NAMALWA (cell line): Measurements from ENCODE around the gene STXBP4.

Experiments used
- DNase-seq: peaks from one replicate; pipeline ENCODE4 v3.0.0-alpha.2; 2015; ENCODE audit warnings: low spot score

The STXBP4 gene

GRCh38 chr17:54971147-54971546 is 2.6 kb downstream of the STXBP4 start:
- no peak for DNase-seq

GRCh38 chr17:54971901-54972300 is 3.3 kb downstream of the STXBP4 start:
- DNase-seq, result no peak

- DNase-seq, result no peak
These were observed 4.0 kb downstream of the STXBP4 start for GRCh38 chr17:54972406-54973138.

- DNase-seq, result no peak
These were observed 6.2 kb downstream of the STXBP4 start for GRCh38 chr17:54974759-54975158.

- no peak for DNase-seq
These were observed 7.8 kb downstream of the STXBP4 start for GRCh38 chr17:54976316-54976715.

- no peak for DNase-seq
These were observed 9.2 kb downstream of the STXBP4 start for GRCh38 chr17:54977744-54978143.

GRCh38 chr17:54979657-54980056 is 11.1 kb downstream of the STXBP4 start:
- no peak for DNase-seq

- DNase-seq, result no peak
These were observed 11.8 kb downstream of the STXBP4 start for GRCh38 chr17:54980375-54980774.

GRCh38 chr17:54982399-54982798 is 13.8 kb downstream of the STXBP4 start:
- no peak for DNase-seq

GRCh38 chr17:54983260-54983659 is 14.7 kb downstream of the STXBP4 start:
- no peak for DNase-seq

- no peak for DNase-seq
These were observed 16.9 kb downstream of the STXBP4 start for GRCh38 chr17:54985476-54985875.

GRCh38 chr17:54990118-54990517 is 21.6 kb downstream of the STXBP4 start:
- DNase-seq, result no peak

GRCh38 chr17:54991567-54991966 is 23.0 kb downstream of the STXBP4 start:
- no peak for DNase-seq

- peak; percentile 68 for DNase-seq
These were observed 24.5 kb downstream of the STXBP4 start for GRCh38 chr17:54992797-54993639.

- DNase-seq, result no peak
These were observed 27.9 kb downstream of the STXBP4 start for GRCh38 chr17:54996441-54996840.

GRCh38 chr17:55002458-55002857 is 33.9 kb downstream of the STXBP4 start:
- DNase-seq, result no peak

- DNase-seq, result no peak
These were observed 35.9 kb downstream of the STXBP4 start for GRCh38 chr17:55004484-55004883.

- DNase-seq, result peak; percentile 59
These were observed 37.0 kb downstream of the STXBP4 start for GRCh38 chr17:55005520-55005919.

GRCh38 chr17:55023626-55024025 is 55.1 kb downstream of the STXBP4 start:
- no peak for DNase-seq

GRCh38 chr17:55037828-55038227 is 69.3 kb downstream of the STXBP4 start:
- DNase-seq, result peak; percentile 22

- DNase-seq, result no peak
These were observed 69.7 kb downstream of the STXBP4 start for GRCh38 chr17:55038291-55038690.

GRCh38 chr17:55040611-55041010 is 72.0 kb downstream of the STXBP4 start:
- no peak for DNase-seq

- peak; percentile 16 for DNase-seq
These were observed 85.3 kb downstream of the STXBP4 start for GRCh38 chr17:55053855-55054254.
